ENCODE measurements around the gene MROH2A.
"Not testable (repeated sequence)": the region's sequence is repeated elsewhere in the genome, so short reads cannot be mapped to it uniquely, and the experiment has no call there.

The MROH2A gene, protein sequence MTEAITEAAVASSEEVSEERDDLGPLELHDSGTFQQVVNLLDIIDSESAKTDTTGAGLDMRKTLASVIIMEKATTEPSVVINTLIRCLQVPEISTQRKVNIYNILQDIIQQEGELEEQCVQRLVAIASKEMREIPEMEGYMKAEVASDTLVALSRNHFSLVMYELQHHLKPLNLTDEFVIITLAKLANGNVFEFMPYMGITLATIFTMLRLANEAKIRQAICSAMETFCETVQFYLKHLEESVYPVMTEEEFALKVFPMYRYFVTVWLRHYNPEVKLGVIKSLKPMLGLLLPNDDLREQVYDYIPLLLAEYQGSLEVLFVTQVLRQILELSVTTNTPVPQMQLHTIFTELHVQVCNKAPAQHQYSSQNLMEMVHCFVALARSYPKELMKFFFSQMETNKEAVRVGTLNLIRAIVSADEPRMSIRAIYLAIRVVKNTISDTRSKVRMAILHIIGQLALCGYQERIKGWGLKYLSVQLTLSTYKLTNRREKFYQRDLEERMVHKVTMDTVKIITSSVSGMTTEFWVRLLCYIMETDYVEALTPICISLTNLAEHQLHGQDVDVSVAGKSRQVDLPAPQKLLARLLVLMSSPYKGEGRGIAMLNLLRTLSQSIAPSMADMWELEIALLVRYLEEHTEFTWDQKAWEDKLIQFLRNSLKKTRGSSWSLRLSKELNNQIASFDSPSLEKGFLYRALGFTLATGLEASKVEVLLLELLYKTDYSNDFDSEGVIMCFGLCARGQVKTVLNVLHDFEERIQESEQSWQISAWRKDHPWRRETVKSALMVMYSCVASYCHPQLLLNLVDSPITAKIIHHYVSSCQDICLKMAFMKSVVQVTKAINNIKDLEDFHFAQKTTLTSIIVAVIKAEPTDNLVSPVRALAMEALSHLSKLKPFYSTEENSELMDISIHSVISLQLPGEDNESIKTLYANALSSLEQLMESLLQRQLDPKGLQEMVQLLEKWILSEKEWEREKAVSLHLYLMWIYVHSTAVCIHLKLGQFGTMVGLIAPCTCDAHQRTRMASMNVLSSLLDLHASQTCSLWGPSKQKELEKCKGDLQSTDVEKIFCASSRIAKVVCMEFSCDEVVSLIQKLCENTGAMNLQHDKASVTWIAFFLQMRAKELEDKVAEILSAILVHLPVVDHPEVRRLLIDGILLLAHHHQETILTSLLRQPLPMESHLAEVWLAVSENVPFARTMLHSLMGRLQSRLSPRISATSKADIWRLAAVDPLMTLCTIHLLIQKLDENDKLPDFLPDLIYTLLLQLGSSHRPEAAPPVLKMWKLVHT (N-terminal part only)

DNA sequence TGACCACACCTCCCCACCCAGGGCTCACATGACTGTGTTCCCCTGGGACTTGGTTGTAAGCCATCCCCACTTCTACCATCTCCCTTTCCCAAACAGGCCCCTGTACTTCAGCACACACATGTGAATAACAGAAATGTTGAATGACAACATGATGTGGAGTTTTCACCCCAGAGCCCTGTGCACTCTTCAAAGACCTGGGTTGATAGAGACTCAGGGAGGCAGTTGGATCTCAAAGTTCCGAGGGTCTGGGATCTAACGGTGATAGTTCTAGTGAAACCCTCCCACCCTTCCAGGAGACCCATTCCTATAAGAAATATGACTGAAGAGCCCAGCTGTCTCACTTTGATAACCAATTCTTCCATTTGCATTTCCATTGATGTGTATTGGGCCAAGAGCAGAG, at the start of gene MROH2A:
TSS of gene MROH2A (plus strand) at position 301 of the 400 bp plus-strand sequence. CDS start 1,029 bp downstream, outside the sequence.
- DNase-seq, result no peak

DNA sequence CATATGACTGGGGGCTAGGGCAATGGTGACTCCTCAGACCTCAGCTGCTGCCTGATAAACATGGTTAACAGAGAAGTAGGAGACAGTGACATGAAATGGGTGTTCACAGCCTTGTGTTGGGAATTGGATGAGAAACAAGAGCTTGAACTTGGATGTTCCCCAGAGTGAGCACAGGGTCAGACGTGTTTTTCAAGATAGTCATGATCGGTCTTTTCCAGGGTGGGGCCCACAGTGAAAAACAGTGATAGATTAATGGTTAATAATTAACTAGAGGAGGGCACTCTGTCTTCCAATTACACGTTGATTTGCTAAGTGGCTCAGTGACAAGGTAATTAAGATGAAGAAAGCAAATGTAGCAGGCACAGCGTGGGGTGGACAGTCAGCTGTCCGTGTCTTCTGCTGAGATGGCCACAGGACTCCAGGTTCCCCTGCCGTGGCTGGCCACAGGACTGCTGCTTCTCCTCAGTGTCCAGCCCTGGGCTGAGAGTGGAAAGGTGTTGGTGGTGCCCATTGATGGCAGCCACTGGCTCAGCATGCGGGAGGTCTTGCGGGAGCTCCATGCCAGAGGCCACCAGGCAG, 49.3 kb upstream of the MROH2A start, which contains the start of gene UGT1A3:
TSS of gene UGT1A3 (plus strand) at position 320 of the 579 bp plus-strand sequence. CDS start at position 405, 85 bp downstream.
- no peak for DNase-seq

DNA sequence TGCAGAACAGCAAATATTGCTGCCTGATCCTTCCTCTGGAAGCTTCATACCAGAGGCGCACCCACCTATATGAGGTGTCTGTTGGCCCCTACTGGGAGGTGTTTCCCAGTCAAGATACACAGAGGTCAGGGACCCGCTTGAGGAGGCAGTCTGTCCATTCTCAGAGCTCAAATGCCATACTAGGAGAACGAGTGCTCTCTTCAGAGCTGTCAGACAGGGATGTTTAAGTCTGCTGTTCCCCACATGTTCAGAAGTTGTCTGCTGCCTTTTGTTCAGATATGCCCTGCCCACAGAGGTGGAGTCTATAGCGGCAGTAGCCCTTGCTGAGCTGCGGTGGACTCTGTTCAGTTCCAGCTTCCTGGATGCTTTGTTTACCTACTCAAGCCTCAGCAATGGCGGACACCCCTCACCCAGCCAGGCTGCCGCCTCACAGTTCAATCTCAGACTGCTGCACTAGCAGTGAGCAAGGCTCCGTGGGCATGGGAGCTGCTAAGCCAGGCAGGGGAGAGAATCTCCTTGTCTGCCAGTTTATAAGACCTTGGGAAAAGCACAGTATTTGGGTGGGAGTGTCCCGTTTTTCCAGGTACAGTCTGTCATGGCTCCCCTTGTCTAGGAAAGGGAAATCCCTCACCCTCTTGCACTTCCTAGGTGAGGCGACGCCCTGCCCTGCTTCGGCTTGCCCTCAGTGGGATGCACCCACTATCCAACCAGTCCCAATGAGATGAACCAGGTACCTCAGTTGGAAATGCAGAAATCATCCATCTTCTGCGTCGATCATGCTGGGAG, 41.1 kb upstream of the MROH2A start:
- DNase-seq, result not testable (repeated sequence)

DNA sequence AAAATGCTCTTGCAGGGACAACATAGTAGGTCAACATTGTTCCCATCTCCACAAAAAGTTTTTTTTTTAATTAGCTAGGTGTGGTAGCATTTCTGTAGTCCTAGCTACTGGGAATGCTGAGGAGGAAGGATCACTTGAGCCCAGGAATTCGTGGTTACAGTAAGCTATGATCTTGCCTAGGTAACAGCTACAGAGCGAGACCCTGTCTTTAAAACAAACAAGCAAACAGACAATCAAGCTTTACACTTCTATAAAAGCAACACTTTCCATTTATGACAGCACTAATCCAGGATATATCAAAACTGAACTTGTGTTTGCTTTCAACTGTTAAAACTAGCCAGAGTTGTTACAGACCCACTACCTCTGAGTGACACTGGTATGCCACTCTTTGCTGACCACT, 37.3 kb upstream of the MROH2A start:
- DNase-seq, result no peak

DNA sequence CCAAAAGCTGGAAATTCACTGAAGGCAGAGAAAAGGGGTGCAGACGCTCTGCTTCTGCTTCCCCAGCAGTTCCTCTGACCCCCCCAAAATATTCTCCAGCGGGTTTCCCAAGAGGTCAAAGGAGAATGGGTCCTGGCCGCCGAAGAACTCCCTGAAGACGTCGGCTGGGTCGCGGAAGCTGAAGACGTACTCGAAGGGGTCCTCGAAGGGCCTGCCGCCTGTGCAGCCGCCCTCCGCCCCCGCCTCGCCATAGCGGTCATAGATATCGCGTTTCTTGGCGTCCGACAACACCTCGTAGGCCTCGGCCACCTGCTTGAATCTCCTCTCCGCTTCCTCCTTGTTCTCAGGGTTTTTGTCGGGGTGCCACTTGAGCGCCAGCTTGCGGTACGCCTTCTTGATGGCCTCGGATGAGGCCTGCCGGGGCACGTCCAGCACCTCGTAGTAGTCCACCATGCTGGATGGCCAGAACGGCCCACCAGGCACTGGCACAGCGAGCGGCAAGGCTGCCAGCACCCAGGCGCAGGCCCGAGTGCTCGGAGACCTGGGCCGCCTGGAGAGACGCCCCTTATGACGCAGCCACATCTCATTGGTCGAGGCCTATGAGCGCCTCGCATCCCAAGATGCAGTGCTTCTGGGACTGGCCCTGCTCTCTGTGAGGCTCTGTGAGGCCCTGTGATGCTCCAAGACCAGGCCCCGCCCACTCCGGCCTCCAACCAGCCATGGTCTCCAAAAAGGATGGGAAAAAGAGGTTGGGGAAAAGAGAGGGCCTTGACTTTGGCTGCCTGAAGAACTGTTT, 34.5 kb upstream of the MROH2A start:
- no peak for DNase-seq

DNA sequence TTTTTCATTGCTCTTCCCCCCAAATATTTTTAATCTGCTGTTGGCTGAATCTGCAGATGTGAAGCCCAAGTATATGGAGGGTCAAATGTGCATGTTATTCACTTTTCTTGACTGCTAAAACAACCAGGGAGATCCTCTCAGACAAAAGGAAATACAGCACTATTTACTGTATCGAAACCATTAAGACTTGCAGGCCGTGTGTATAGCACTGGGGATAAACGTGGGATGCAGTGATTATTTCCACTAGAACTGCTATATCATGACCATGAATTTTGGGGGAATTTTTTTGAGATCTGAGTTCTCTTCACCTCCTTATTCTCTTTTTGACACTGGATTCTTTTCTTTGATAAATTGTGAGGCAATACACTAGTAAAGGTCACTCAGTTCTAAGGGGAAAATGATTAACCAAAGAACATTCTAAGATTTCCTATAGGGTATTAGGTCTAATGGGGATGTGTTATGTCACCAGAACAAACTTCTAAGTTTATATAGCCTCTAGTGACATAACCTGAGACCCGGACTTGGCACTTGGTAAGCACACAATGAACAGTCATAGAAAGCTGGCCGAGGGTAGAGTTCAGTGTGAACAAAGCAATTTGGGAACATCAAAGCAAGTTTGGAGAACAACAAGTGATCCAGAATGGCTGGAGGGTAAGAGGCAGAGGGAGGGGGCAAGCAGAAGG, 32.9 kb upstream of the MROH2A start:
- DNase-seq, result no peak

DNA sequence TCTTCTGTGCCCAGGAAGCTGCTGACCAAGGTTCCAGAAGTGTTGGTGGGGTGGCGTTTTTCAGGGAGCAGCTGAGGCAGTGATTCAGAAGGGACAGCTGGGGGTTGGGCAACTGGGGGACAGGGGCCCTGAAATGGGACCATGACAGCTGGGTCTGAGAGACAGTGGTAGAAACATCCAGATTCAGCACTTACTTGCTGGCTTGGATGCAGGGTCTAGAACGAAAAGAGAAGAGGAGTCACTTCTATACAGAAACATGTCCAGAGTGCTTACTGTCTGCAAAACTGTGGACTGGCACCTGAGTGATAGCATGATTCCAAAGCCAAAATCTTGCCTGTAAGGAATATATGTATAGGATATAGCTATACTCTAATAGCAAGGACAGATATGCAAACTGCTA, 32.3 kb upstream of the MROH2A start:
- not testable (repeated sequence) for DNase-seq

DNA sequence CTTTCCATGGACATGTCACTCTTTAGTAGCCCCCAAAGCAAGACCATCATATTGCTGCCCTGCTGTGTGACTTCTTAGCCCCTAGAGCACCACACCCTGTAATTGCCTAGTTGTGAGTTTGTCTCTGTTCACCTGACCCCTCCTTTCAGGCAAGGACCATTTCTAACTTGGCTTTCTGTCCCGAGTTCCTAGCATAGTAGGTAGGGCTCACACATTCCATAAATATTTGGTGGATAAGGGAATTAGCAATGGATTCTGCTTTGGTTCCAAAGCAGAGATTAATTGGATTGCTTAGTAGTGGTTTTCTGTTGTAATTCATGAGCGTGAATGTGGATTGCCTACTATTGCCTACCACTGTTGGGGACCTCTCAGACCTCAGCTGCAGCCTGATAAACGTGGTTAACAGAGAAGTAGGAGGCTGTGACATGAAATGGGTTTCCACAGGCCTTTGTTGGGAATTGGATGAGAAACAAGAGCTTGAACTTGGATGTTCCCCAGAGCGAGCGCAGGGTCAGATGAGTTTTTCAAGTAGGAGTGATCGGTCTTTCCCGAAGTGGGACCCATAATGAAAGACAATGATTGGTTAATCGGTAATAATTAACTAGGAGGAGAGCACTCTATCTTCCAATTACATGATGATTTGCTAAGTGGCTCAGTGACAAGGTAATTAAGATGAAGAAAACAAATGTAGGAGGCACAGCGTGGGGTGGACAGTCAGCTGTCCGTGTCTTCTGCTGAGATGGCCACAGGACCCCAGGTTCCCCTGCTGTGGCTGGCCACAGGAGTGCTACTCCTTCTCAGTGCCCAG, 31.5 kb upstream of the MROH2A start:
- no peak for DNase-seq

DNA sequence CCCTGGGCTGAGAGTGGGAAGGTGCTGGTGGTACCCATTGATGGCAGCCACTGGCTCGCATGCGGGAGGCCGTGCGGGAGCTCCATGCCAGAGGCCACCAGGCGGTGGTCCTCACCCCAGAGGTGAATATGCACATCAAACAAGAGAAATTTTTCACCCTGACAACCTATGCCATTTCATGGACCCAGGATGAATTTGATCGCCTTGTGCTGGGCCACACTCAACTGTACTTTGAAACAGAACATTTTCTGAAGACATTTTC, 30.9 kb upstream of the MROH2A start:
- DNase-seq, result no peak

DNA sequence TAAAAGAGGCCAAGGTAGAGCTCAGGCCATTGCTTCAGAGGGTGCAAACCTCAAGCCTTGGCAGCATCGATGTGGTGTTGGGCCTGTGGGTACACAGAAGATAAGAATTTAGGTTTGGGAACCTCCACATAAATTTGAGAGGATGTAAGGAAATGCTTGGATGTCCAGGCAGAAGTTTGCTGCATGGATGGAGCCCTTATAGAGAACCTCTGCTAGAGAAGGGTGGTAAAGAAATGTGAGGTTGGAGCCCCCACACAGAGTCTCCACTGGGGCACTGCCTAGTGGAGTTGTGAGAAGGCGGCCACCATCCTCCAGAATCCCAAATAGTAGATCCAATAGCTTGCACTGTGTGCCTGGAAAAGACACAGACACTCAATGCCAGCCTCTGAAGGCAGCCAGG, 27.4 kb upstream of the MROH2A start:
- DNase-seq, result not testable (repeated sequence)

DNA sequence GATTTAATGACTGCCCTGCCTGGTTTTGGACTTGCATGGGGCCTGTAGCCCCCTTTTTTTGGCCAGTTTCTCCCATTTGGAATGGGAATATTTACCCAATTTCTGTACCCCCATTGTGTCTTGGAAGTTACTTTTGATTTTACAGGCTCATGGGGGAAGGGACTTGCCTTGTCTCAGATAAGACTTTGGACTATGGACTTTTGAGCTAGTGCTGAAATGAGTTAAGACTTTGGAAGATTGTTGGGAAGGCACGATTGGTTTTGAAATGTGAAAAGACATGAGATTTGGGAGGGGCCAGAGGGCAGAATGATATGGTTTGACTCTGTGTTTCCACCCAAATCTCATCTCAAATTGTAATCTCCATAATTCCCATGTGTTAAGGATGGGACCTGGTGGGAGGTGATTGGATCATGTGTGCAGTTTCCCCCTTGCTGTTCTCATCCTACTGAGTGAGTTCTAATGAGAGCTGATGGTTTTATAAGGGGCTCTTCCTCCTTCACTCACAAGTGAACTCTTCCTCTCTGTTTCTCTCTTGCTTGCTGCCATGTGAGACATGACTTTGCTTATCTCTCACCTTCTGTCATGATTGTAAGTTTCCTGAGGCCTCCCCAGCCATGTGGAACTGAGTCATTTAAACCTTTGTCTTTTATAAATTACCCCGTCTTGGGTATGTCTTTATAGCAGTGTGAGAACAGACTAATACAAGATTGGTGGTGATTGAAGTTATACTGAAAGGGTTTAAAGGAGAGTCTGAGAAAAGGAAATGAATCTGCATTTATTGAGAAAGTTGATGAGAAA, 26.7 kb upstream of the MROH2A start:
- not testable (repeated sequence) for DNase-seq

DNA sequence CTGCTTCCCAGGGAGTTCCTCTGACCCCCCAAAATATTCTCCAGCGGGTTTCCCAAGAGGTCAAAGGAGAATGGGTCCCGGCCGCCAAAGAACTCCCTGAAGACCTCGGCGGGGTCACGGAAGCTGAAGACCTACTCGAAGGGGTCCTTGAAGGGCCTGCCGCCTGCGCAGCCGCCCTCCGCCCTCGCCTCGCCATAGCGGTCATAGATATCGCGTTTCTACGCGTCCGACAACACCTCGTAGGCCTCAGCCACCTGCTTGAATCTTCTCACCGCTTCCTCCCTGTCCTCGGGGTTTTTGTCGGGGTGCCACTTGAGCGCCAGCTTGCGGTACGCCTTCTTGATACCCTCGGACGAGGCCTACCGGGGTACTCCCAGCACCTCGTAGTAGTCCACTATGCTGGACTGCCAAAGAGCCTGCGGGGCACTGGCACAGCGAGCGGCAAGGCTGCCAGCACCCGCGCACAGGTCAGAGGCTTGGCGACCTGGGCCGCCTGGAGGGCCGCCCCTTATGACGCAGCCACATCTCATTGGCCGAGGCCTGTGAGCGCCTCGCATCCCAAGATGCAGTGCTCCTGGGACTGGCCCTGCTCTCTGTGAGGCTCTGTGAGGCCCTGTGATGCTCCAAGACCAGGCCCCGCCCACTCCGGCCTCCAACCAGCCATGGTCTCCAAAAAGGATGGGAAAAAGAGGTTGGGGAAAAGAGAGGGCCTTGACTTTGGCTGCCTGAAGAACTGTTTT, 23.1 kb upstream of the MROH2A start:
- no peak for DNase-seq

DNA sequence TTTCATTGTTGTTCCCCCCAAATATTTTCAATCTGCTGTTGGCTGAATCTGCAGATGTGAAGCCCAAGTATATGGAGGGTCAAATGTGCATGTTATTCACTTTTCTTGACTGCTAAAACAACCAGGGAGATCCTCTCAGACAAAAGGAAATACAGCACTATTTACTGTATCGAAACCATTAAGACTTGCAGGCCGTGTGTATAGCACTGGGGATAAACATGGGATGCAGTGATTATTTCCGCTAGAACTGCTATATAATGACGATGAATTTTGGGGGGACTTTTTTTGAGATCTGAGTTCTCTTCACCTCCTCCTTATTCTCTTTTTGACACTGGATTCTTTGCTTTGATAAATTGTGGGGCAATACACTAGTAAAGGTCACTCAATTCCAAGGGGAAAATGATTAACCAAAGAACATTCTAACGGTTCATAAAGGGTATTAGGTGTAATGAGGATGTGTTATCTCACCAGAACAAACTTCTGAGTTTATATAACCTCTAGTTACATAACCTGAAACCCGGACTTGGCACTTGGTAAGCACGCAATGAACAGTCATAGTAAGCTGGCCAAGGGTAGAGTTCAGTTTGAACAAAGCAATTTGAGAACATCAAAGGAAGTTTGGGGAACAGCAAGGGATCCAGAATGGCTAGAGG, 21.6 kb upstream of the MROH2A start:
- DNase-seq, result no peak

DNA sequence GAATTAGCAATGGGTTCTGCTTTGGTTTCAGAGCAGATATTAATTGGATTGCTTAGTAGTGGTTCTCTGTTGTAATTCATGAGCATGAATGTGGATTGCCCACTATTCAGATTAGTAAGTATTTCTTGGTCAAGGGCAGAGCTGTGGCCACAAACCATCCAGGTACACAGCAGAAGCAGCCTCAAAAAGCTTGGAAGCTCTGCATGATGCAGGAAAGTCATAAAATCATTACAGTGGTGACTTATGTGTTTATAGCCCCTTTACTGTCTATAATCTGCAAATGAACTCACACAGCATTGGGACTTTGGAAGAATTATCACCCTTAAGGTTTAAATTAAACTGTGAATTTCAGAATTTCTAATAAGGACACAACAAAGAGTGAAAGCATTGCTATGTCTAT, 20.0 kb upstream of the MROH2A start:
- no peak for DNase-seq

DNA sequence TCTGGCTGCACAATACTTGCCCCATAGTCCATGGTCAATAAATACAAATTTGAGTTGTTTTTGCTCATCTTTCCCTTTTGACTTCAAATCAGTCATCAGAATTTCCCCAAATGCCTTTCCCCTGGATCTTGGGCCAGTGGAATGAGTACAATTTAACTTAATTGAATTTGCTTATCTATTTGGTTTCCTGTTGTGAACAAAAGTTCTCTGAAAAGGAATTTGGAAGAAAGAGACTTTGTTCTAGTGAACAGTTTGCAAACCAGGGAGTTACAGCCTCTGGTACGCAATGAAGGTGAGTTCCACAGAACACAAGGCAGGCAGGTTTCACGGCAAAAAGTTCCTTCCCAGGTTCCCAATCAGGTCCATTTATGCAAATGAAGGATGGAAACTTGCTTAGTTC, 19.3 kb upstream of the MROH2A start:
- DNase-seq, result no peak

DNA sequence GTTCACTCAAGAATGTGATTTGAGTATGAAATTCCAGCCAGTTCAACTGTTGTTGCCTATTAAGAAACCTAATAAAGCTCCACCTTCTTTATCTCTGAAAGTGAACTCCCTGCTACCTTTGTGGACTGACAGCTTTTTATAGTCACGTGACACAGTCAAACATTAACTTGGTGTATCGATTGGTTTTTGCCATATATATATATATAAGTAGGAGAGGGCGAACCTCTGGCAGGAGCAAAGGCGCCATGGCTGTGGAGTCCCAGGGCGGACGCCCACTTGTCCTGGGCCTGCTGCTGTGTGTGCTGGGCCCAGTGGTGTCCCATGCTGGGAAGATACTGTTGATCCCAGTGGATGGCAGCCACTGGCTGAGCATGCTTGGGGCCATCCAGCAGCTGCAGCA, 18.1 kb upstream of the MROH2A start, which contains the start of gene UGT1A1:
TSS of gene UGT1A1 (plus strand) at position 228 of the 400 bp plus-strand sequence. CDS start at position 246, 18 bp downstream.
- no peak for DNase-seq

DNA sequence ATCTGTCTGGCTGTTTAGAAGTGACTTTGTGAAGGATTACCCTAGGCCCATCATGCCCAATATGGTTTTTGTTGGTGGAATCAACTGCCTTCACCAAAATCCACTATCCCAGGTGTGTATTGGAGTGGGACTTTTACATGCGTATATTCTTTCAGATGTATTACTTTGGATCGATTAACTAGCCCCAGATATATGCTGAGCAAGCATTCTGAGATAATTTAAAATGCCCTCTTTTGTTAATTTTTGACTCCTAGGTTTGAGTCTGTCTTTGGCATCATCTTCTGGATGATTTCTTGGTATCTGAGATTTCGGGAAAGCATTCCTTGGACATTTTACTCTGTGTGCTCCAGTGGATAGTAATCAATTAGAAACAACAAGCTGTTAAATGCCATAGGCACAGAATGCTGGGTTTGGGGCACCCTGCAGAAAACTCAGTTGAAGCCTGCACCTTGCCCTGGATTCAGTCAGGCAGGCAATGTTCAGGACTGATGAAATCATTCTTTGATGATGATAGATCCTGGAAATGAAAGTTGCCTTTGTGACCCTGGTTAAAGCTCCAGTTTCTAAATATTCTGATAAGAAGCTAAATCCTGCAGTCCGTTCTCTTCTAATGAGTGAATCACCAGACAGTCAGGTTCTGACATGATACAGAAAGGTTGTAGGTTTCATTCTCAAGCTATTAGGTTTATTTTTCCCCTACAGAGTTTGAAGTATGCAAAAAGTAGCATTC, 16.9 kb upstream of the MROH2A start:
- no peak for DNase-seq
